H9 (cell line): ENCODE measurements around the gene WFIKKN1. TPM values are rescaled to one million over a fixed set of nuclear protein-coding genes. Genes with fewer than 3 reads are reported as not detected.

ENCODE experiments used
- DNase-seq: peaks from one replicate; pipeline ENCODE4 v3.0.0-alpha.2; 2017
- H2AFZ ChIP-seq: one replicate; pipeline ENCODE4 v1.6.1; 2013; ENCODE audit warnings: mild to moderate bottlenecking, low read length, control low read depth, moderate library complexity
- H2AK5ac ChIP-seq: 2 replicates; pipeline ENCODE4 v1.6.1; 2013; ENCODE audit warnings: low read length, control low read depth, mixed read lengths; ENCODE audit not compliant: insufficient read length
- H2BK120ac ChIP-seq: one replicate; pipeline ENCODE4 v1.6.1; 2013; ENCODE audit warnings: low read depth, mild to moderate bottlenecking, low read length, control low read depth, inconsistent platforms; ENCODE audit not compliant: poor library complexity, severe bottlenecking
- H2BK12ac ChIP-seq: 2 replicates; pipeline ENCODE4 v1.6.1; 2013; ENCODE audit warnings: low read length, control low read depth, mixed read lengths, low read depth; ENCODE audit not compliant: insufficient read length
- H2BK15ac ChIP-seq: 2 replicates; pipeline ENCODE4 v1.6.1; 2013; ENCODE audit warnings: low read depth, low read length, control low read depth
- H2BK20ac ChIP-seq: one replicate; pipeline ENCODE4 v1.6.1; 2013; ENCODE audit warnings: low read depth, mild to moderate bottlenecking, low read length, control low read depth, inconsistent platforms; ENCODE audit not compliant: poor library complexity, severe bottlenecking
- H2BK5ac ChIP-seq: 2 replicates; pipeline ENCODE4 v1.6.1; 2013; ENCODE audit warnings: low read length, control low read depth, mixed read lengths; ENCODE audit not compliant: insufficient read length
- H3K14ac ChIP-seq: 2 replicates; pipeline ENCODE4 v1.6.1; 2013; ENCODE audit warnings: low read length, control low read depth; ENCODE audit not compliant: insufficient read depth
- H3K18ac ChIP-seq: 2 replicates; pipeline ENCODE4 v1.6.1; 2013; ENCODE audit warnings: low read depth, mild to moderate bottlenecking, mixed read lengths, low read length, control low read depth; ENCODE audit not compliant: insufficient read length
- H3K23ac ChIP-seq: 2 replicates; pipeline ENCODE4 v1.6.1; 2013; ENCODE audit warnings: low read length, control low read depth, mixed read lengths, low read depth; ENCODE audit not compliant: insufficient read length
- H3K23me2 ChIP-seq: 2 replicates; pipeline ENCODE4 v1.6.1; 2013; ENCODE audit warnings: low read depth, mild to moderate bottlenecking, mixed read lengths, low read length, control low read depth; ENCODE audit not compliant: insufficient read length, poor library complexity, severe bottlenecking
- H3K27ac ChIP-seq: 2 replicates; pipeline ENCODE4 v1.5.1; 2013; ENCODE audit warnings: low read length, control low read depth, mixed read lengths, low read depth; ENCODE audit not compliant: insufficient read length
- H3K27me3 ChIP-seq: 2 replicates; pipeline ENCODE4 v1.6.1; 2013; ENCODE audit warnings: low read length, control low read depth, inconsistent platforms; ENCODE audit not compliant: insufficient read depth
- H3K4ac ChIP-seq: 2 replicates; pipeline ENCODE4 v1.6.1; 2013; ENCODE audit warnings: low read depth, mild to moderate bottlenecking, control low read depth, inconsistent platforms, low read length, moderate library complexity
- H3K4me1 ChIP-seq: 2 replicates; pipeline ENCODE4 v1.6.1; 2013; ENCODE audit warnings: low read length, control low read depth, inconsistent platforms; ENCODE audit not compliant: insufficient read depth
- H3K4me2 ChIP-seq: 2 replicates; pipeline ENCODE4 v1.6.1; 2013; ENCODE audit warnings: low read length, control low read depth, mixed read lengths; ENCODE audit not compliant: insufficient read length, insufficient read depth
- H3K56ac ChIP-seq: 2 replicates; pipeline ENCODE4 v1.6.1; 2013; ENCODE audit warnings: low read depth, mild to moderate bottlenecking, mixed read lengths, low read length, control low read depth; ENCODE audit not compliant: insufficient read length
- H3K79me1 ChIP-seq: 2 replicates; pipeline ENCODE4 v1.6.1; 2013; ENCODE audit warnings: low read depth, mild to moderate bottlenecking, moderate library complexity, low read length, control low read depth, inconsistent platforms; ENCODE audit not compliant: insufficient read depth, poor library complexity, severe bottlenecking
- H3K79me2 ChIP-seq: 2 replicates; pipeline ENCODE4 v1.6.1; 2013; ENCODE audit warnings: low read length, control low read depth, inconsistent platforms; ENCODE audit not compliant: insufficient read depth
- H3K9ac ChIP-seq: 2 replicates; pipeline ENCODE4 v1.6.1; 2013; ENCODE audit warnings: low read length, control low read depth, mixed read lengths; ENCODE audit not compliant: insufficient read length; ENCODE audit errors: extremely low read depth
- H3K9me3 ChIP-seq: one replicate; pipeline ENCODE4 v1.6.1; 2013; ENCODE audit warnings: low read depth, low read length, inconsistent platforms; ENCODE audit not compliant: control insufficient read depth
- H3T11ph ChIP-seq: one replicate; pipeline ENCODE4 v1.6.1; 2013; ENCODE audit warnings: mild to moderate bottlenecking, low read length, control low read depth, inconsistent platforms
- H4K20me1 ChIP-seq: one replicate; pipeline ENCODE4 v1.6.1; 2013; ENCODE audit not compliant: control insufficient read depth, insufficient read length, insufficient read depth
- H4K5ac ChIP-seq: 2 replicates; pipeline ENCODE4 v1.6.1; 2013; ENCODE audit warnings: low read depth, mild to moderate bottlenecking, mixed read lengths, low read length, control low read depth; ENCODE audit not compliant: insufficient read length
- H4K8ac ChIP-seq: replicated peaks from 2 replicates; pipeline ENCODE4 v1.6.1; 2013; ENCODE audit warnings: low read length, control low read depth, mixed read lengths, low read depth; ENCODE audit not compliant: insufficient read length
- H4K91ac ChIP-seq: 2 replicates; pipeline ENCODE4 v1.6.1; 2013; ENCODE audit warnings: low read depth, mild to moderate bottlenecking, moderate library complexity, mixed read lengths, low read length, control low read depth; ENCODE audit not compliant: insufficient read length
- H3K27ac Mint-ChIP-seq, 3 experiments: 2 replicates in 2 of 3; 3 replicates in 1 of 3; pipeline ENCODE4 v1.8.0; 2020 to 2021; ENCODE audit warnings: mixed read lengths in 3 of 3, mild to moderate bottlenecking in 1 of 3, moderate library complexity in 1 of 3
- H3K27me3 Mint-ChIP-seq: 2 replicates; pipeline ENCODE4 v1.8.0; 2021; ENCODE audit warnings: low read depth, mild to moderate bottlenecking, moderate library complexity, mixed read lengths
- H3K36me3 Mint-ChIP-seq, 3 experiments: 2 replicates in 2 of 3; 3 replicates in 1 of 3; pipeline ENCODE4 v1.8.0; 2020 to 2021; ENCODE audit warnings: low read depth in 3 of 3, mixed read lengths in 3 of 3; ENCODE audit not compliant: insufficient read depth in 1 of 3
- H3K4me1 Mint-ChIP-seq, 2 experiments: 2 replicates each; pipeline ENCODE4 v1.8.0; 2020; ENCODE audit warnings: mixed read lengths in 2 of 2
- H3K4me3 Mint-ChIP-seq, 2 experiments: 2 replicates in 1 of 2; 3 replicates in 1 of 2; pipeline ENCODE4 v1.8.0; 2020 to 2021; ENCODE audit warnings: mild to moderate bottlenecking in 2 of 2, mixed read lengths in 2 of 2, moderate library complexity in 1 of 2
- H3K9me3 Mint-ChIP-seq, 2 experiments: 2 replicates in 1 of 2; 3 replicates in 1 of 2; pipeline ENCODE4 v1.8.0; 2020; ENCODE audit warnings: mild to moderate bottlenecking in 2 of 2, mixed read lengths in 2 of 2, moderate library complexity in 1 of 2
- WGBS: extraction: QIAGEN DNeasy Blood & Tissue Kit; methylation state at CpG from one replicate; pipeline ENCODE4 v1.1.7; 2013; ENCODE audit warnings: missing lambda C conversion rate, low lambda C conversion rate, mixed read lengths; ENCODE audit not compliant: insufficient read length; ENCODE audit errors: extremely low coverage; 5-methylcytosine and 5-hydroxymethylcytosine counted together
- total RNA-seq: library from RNA; stranded (reverse); gene quantifications from 2 replicates; pipeline ENCODE4 v1.2.1, GENCODE V29; 2021
- TF ChIP-seq, protein P1 (sequence below): fragments of 200-600 bp; sonication (generic); conservative IDR thresholded peaks from 3 replicates; pipeline ENCODE4 v1.8.0; 2021; ENCODE audit warnings: antibody characterized with exemption, mild to moderate bottlenecking

Gene WFIKKN1
- total RNA-seq, 1 experiment from 2014 or later = 8.3 TPM

DNA sequence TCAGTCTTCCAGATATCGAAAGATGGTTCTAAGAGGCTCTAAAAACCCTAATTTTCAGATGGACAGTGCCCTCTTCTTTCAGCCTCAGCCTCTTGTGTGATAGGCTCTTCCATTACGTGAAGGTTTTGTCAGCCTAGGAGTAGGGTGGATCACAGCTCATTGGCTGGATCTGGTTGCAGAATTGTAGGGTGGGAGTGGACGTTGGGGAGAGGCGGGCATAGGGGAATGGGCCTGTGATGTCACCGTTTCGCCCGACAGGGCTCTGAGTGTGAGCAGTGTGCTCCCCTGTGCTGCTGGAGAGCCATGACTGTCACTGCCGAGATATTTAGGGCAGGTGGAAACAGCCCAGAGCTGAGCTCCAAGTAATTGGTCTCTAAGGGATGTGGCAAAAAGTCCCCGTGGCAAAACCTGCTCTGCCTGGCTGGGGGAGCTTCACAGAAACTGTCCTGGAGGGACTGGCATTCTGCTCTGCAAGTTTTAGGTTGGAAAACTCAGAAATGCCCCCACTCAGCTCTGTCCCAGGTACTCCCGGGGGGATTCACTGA lies 6.2 kb upstream of the WFIKKN1 start:
- H2BK12ac ChIP-seq = no peak overlapping the region
- H3K23me2 ChIP-seq = no peaks in the 10 kb centered on the region
- H3K27me3 Mint-ChIP-seq = no peaks in the 10 kb centered on the region
- no peak overlapping the region for H3K23ac ChIP-seq
- H4K91ac ChIP-seq = no peak overlapping the region
- H2AFZ ChIP-seq = no peak overlapping the region
- no peak overlapping the region for H3K18ac ChIP-seq
- no peak overlapping the region for H2BK20ac ChIP-seq
- DNase-seq = no peak
- no peak overlapping the region for H2AK5ac ChIP-seq
- H3K79me1 ChIP-seq = no peaks in the 10 kb centered on the region
- no peak overlapping the region for H2BK5ac ChIP-seq
- H3K4me2 ChIP-seq = no peak overlapping the region
- H3K79me2 ChIP-seq = no peaks in the 10 kb centered on the region
- H2BK15ac ChIP-seq = no peak overlapping the region
- no peaks in the 10 kb centered on the region for H3K9me3 ChIP-seq
- peak overlapping the region in 1 of 2 experiments; percentile 58; a peak in 2 of 5 replicates for H3K4me3 Mint-ChIP-seq
- no peaks in the 10 kb centered on the region for H3K9me3 Mint-ChIP-seq
- H3K27ac ChIP-seq = no peak overlapping the region
- H4K20me1 ChIP-seq = no peaks in the 10 kb centered on the region
- peak overlapping the region in 2 of 3 experiments; percentile 32 to 78; a peak in 3 of 7 replicates for H3K27ac Mint-ChIP-seq
- no peak overlapping the region for H3K9ac ChIP-seq
- H3K27me3 ChIP-seq = no peaks in the 10 kb centered on the region
- no peak overlapping the region for H2BK120ac ChIP-seq
- no peak overlapping the region for H3K14ac ChIP-seq
- no peaks in the 10 kb centered on the region; the same call in 1 of the 2 replicates for H3K4me1 ChIP-seq
- no peak overlapping the region for H4K8ac ChIP-seq
- H3K56ac ChIP-seq = no peak overlapping the region
- peaks cover 19 to 43% of the 10 kb centered on the region in 2 experiments for H3K4me1 Mint-ChIP-seq
- no peak overlapping the region for H3T11ph ChIP-seq
- H3K4ac ChIP-seq = no peak overlapping the region
- H3K36me3 Mint-ChIP-seq = peaks cover 0 to 10% (median 0%) of the 10 kb centered on the region in 3 experiments; a peak in 3 of 7 replicates
- TF ChIP-seq, protein P1, sequence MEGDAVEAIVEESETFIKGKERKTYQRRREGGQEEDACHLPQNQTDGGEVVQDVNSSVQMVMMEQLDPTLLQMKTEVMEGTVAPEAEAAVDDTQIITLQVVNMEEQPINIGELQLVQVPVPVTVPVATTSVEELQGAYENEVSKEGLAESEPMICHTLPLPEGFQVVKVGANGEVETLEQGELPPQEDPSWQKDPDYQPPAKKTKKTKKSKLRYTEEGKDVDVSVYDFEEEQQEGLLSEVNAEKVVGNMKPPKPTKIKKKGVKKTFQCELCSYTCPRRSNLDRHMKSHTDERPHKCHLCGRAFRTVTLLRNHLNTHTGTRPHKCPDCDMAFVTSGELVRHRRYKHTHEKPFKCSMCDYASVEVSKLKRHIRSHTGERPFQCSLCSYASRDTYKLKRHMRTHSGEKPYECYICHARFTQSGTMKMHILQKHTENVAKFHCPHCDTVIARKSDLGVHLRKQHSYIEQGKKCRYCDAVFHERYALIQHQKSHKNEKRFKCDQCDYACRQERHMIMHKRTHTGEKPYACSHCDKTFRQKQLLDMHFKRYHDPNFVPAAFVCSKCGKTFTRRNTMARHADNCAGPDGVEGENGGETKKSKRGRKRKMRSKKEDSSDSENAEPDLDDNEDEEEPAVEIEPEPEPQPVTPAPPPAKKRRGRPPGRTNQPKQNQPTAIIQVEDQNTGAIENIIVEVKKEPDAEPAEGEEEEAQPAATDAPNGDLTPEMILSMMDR = no peak
- no CpG with 5 or more reads among the region's 10 CpGs for WGBS
- H4K5ac ChIP-seq = no peak overlapping the region
